Measurements from ENCODE around the gene CHAF1B.

CHAF1B gene

GRCh38 chr21:36465478-36465877, 80.3 kb downstream of the CHAF1B start:
- Histone ChIP-seq H3K27me3 (peaks cover 8% of the 10 kb centered on the region; the same call in 1 of the 2 replicates), H3K9me3 (no peaks in the 10 kb centered on the region; the same call in 1 of the 2 replicates), H3K36me3 (no peaks in the 10 kb centered on the region), H3K4me1 (no peaks in the 10 kb centered on the region), H3K4me3 (ENCODE audit: low read depth, low read length) (no peak overlapping the region)
- DNase-seq: no peak
- no peak for TF ChIP-seq CTCF (IDR thresholded peaks at IDR 0.05; ENCODE audit: low read depth, low read length)

- H3K36me3 ChIP-seq: no peaks in the 10 kb centered on the region
- no peaks in the 10 kb centered on the region for H3K4me1 ChIP-seq
- no peak for DNase-seq
- no peak overlapping the region for H3K4me3 ChIP-seq (ENCODE audit: low read depth, low read length)
- H3K9me3 ChIP-seq: no peaks in the 10 kb centered on the region; the same call in 1 of the 2 replicates
- peaks cover 8% of the 10 kb centered on the region; the same call in 1 of the 2 replicates for H3K27me3 ChIP-seq
- TF ChIP-seq CTCF (IDR thresholded peaks at IDR 0.05; ENCODE audit: low read depth, low read length): no peak
These were observed 80.9 kb downstream of the CHAF1B start for GRCh38 chr21:36466061-36466511.
